Adipose tissue (tissue), 3 donors: ENCODE measurements around the gene TEK. TPM values are rescaled to one million over a fixed set of nuclear protein-coding genes. Genes with fewer than 3 reads are reported as not detected.

Experiments used
- H3K27ac ChIP-seq: one replicate; pipeline ENCODE4 v1.5.1; 2013; ENCODE audit warnings: low read depth, low read length
- WGBS, 3 donors: extraction: QIAGEN DNeasy Blood & Tissue Kit; methylation state at CpG; one replicate each; pipeline ENCODE4 v1.1.7; 2013; 5-methylcytosine and 5-hydroxymethylcytosine counted together
- polyA plus RNA-seq, 3 donors: library from polyadenylated mRNA; stranded (reverse); fragments of 200-250 nt; gene quantifications; one replicate each; pipeline ENCODE4 v1.2.3, GENCODE V29; 2013
- donor health status: healthy with polysubstance abuse.
- donor health status: Bipolar disorder and iron deficiency.
- donor health status: healthy.

The TEK gene
- polyA plus RNA-seq, 3 donors, result 2.5 to 18.2 (median 7.4) TPM

DNA sequence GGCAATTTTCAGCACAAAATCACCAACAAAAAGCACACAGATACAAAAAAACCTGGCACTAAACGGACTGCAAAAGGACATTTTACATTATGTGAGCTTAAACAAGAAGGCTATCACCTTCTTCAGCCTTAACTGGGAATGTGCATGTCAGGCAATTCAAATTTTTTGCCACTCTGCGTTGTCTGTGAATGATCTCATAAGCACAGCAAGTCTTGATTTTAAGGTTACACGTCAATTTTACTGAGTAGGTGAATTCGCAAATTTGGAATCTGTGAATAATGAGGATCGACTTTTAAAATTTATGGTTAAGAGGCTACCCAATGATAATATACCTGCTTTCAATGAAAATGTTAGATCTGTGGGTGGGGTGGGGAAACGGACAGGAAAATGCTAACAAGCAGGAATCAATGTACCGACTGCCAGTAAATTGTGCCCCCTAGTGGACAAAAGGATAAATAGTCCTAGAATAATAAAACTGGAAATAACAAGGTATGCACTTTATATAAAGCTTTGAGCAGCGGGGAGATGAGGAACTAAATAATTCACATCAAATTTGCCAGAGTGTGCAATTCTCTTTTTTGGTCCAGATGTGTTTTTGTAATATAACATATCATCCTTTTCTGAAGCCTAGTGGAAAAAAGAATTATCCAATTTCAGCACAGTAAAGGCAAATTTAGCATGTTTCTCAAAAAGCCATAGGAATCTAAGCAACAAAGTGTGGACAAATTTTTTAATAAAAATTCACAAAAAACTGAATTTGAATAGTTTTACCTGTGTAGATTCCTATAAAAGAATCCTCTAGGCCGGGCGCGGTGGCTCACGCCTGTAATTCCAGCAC is 167.4 kb downstream of the TEK start:
- 41 to 43% (median 42%) methylated on average over 12 of the region's 12 CpGs for WGBS, 3 donors

DNA sequence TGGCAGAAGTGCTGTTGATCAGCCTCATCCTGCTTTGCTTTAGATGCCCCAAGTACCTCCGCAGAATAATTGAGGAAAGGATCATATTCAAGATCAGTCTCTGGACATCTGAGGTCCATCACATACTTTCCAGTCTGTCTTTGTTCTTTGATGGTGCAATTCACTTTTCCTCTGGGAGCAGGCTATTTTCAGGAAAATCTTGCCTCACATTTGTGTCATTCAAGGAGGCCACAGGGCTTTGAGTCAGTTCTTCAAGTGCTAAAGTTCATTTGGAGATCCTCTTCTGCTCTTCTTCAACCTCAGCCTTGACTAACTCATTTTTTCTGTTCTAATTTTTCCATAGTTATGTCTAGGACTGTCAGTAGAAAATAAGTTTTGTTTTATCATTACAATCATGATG is 169.3 kb downstream of the TEK start:
- WGBS, 3 donors, result 68 to 83% (median 82%) methylated on average over 1 of the region's 1 CpG
- no peak overlapping the region for H3K27ac ChIP-seq

More for the DNA sequence above, 167.4 kb downstream of the TEK start:
- no peak overlapping the region for H3K27ac ChIP-seq

DNA sequence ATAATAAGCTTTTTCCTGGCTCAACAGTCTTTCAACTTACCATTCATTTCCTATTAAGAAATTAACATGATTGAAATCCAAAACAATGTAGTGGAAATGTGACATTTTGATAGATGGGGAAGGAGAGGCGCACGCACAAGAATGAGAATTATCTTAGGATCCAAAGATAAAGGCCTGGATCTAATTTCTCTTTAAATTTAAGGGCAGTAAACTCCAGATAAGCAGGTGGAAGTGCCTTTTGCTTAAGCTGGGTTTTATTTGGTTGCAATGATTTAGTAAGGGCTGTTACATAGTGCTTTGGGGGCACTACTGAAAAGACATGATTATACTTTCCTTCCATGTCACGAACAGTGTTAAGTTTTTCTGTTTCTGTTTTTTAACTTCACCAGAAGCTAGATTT is 170.6 kb downstream of the TEK start:
- WGBS, 3 donors, result 77 to 81% (median 77%) methylated on average over 3 of the region's 3 CpGs
- no peak overlapping the region for H3K27ac ChIP-seq

Other genes with a start within 250 kb of the TEK start
- gene CAAP1, start 216.4 kb upstream of the TEK start, polyA plus RNA-seq, result 1 to 10 TPM; 5.4 to 7.6 (median 6.1) TPM
- 10 to 100 TPM in 2 of 3 donors, 1 to 10 TPM in 1; 10.0 to 15.5 (median 14.3) TPM for gene PLAA, start 162.0 kb upstream of the TEK start, polyA plus RNA-seq
- gene IFT74, start 152.8 kb upstream of the TEK start, polyA plus RNA-seq, result 1 to 10 TPM; 3.6 to 6.3 (median 3.7) TPM
- gene LRRC19, start 103.6 kb upstream of the TEK start, polyA plus RNA-seq, result not detected
- gene EQTN, start 187.9 kb downstream of the TEK start, polyA plus RNA-seq, result not detected